ENCODE results near the gene GPR156.
"Not testable (repeated sequence)": the region's sequence is repeated elsewhere in the genome, so short reads cannot be mapped to it uniquely, and the experiment has no call there.

GPR156 gene

GRCh38 chr3:120299403-120299802 is 14.4 kb upstream of the GPR156 start:
- Histone ChIP-seq H3K4me3 (ENCODE audit: low read depth, low read length) (no peak overlapping the region), H3K36me3 (no peaks in the 10 kb centered on the region), H3K27me3 (no peaks in the 10 kb centered on the region), H3K4me1 (no peaks in the 10 kb centered on the region), H3K9me3 (no peaks in the 10 kb centered on the region)
- DNase-seq, result no peak
- no peak for TF ChIP-seq CTCF (IDR thresholded peaks at IDR 0.05; ENCODE audit: low read depth, low read length)

GRCh38 chr3:120298996-120299395 is 14.0 kb upstream of the GPR156 start:
- Histone ChIP-seq H3K36me3 (no peaks in the 10 kb centered on the region), H3K9me3 (no peaks in the 10 kb centered on the region), H3K4me1 (no peaks in the 10 kb centered on the region), H3K4me3 (ENCODE audit: low read depth, low read length) (no peak overlapping the region), H3K27me3 (no peaks in the 10 kb centered on the region)
- no peak for DNase-seq
- TF ChIP-seq CTCF (IDR thresholded peaks at IDR 0.05; ENCODE audit: low read depth, low read length), result no peak

- not testable (repeated sequence) for H3K4me3 ChIP-seq (ENCODE audit: low read depth, low read length); H3K9me3 ChIP-seq; DNase-seq; H3K4me1 ChIP-seq; H3K27me3 ChIP-seq; H3K36me3 ChIP-seq
Observed at GRCh38 chr3:120291552-120291951, 6.5 kb upstream of the GPR156 start.

- peaks cover 9% of the 10 kb centered on the region for H3K27me3 ChIP-seq
- TF ChIP-seq CTCF (IDR thresholded peaks at IDR 0.05; ENCODE audit: low read depth, low read length), result no peak
- no peaks in the 10 kb centered on the region for H3K4me1 ChIP-seq
- no peaks in the 10 kb centered on the region for H3K36me3 ChIP-seq
- no peak for DNase-seq
- H3K4me3 ChIP-seq (ENCODE audit: low read depth, low read length), result no peak overlapping the region
- H3K9me3 ChIP-seq, result peaks cover 1% of the 10 kb centered on the region
Observed at GRCh38 chr3:120289636-120290035, 4.6 kb upstream of the GPR156 start.

- H3K9me3 ChIP-seq, result peaks cover 4% of the 10 kb centered on the region
- no peak for TF ChIP-seq CTCF (IDR thresholded peaks at IDR 0.05; ENCODE audit: low read depth, low read length)
- H3K27me3 ChIP-seq, result peaks cover 9% of the 10 kb centered on the region
- no peaks in the 10 kb centered on the region for H3K36me3 ChIP-seq
- no peak for DNase-seq
- no peak overlapping the region for H3K4me3 ChIP-seq (ENCODE audit: low read depth, low read length)
- no peaks in the 10 kb centered on the region for H3K4me1 ChIP-seq
Observed at GRCh38 chr3:120286465-120286864, 1.4 kb upstream of the GPR156 start.

GRCh38 chr3:120285508-120285841 is 453 bp upstream of the GPR156 start:
- Histone ChIP-seq H3K36me3 (no peaks in the 10 kb centered on the region), H3K4me3 (ENCODE audit: low read depth, low read length) (peak overlapping the region; percentile 14), H3K4me1 (no peaks in the 10 kb centered on the region), H3K27me3 (peaks cover 9% of the 10 kb centered on the region), H3K9me3 (peaks cover 4% of the 10 kb centered on the region)
- TF ChIP-seq CTCF (IDR thresholded peaks at IDR 0.05; ENCODE audit: low read depth, low read length), result no peak
- no peak for DNase-seq

- Histone ChIP-seq H3K4me3 (ENCODE audit: low read depth, low read length) (no peak overlapping the region), H3K4me1 (no peaks in the 10 kb centered on the region), H3K27me3 (peaks cover 9% of the 10 kb centered on the region), H3K9me3 (peaks cover 4% of the 10 kb centered on the region), H3K36me3 (no peaks in the 10 kb centered on the region)
- no peak for DNase-seq
- no peak for TF ChIP-seq CTCF (IDR thresholded peaks at IDR 0.05; ENCODE audit: low read depth, low read length)
Observed at GRCh38 chr3:120281261-120281660, 3.8 kb downstream of the GPR156 start.

All from BE2C (cell line).